ENCODE measurements around the gene BSND. TPM values are rescaled to one million over a fixed set of nuclear protein-coding genes. Genes with fewer than 3 reads are reported as not detected.
"Not testable (repeated sequence)": the region's sequence is repeated elsewhere in the genome, so short reads cannot be mapped to it uniquely, and the experiment has no call there.

Gene BSND
- total RNA-seq, 1 experiment from 2014 or later: 0.17 TPM

DNA sequence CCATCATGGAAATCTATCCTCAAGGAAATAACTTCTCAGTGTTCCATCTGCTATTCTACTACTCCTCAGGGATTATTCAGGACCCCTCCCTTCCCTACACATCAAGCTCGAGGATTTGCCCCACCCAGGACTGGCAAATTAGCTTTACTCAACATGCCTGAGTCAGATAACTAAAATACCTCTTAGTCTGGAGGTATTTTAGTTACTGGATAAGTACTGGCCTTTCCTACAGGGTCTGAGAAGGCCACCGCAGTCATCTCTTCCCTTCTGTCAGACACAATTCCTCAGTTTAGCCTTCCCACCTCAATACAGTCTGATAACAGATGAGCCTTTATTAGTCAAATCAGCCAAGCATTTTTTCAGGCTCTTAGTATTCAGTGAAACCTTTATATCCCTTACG lies 27.9 kb downstream of the BSND start:
- not testable (repeated sequence) for H2BK12ac ChIP-seq (ENCODE audit: insufficient read length, low read depth, low read length); H4K5ac ChIP-seq (ENCODE audit: insufficient read length, low read depth, low read length); H3K9me3 ChIP-seq (ENCODE audit: control insufficient read depth, low read depth, low read length); DNase-seq; H3K27me3 Mint-ChIP-seq (ENCODE audit: low read depth); H2AK5ac ChIP-seq (ENCODE audit: insufficient read length, low read length); H3K79me1 ChIP-seq (ENCODE audit: insufficient read depth, low read depth, low read length, poor library complexity, severe bottlenecking); H3K9me3 Mint-ChIP-seq; H3K79me2 ChIP-seq (ENCODE audit: insufficient read depth, low read length); H3K4me2 ChIP-seq (ENCODE audit: insufficient read depth, insufficient read length, low read length); H3K27ac Mint-ChIP-seq; H2AFZ ChIP-seq (ENCODE audit: low read length); H2BK5ac ChIP-seq (ENCODE audit: insufficient read length, low read length); H3K4ac ChIP-seq (ENCODE audit: low read depth, low read length); H4K8ac ChIP-seq (replicated peaks; ENCODE audit: insufficient read length, low read depth, low read length); H3K23me2 ChIP-seq (ENCODE audit: insufficient read length, low read depth, low read length, poor library complexity, severe bottlenecking); H3K9ac ChIP-seq (ENCODE audit: extremely low read depth, insufficient read length, low read length); H3T11ph ChIP-seq (ENCODE audit: low read length); H3K4me1 ChIP-seq (ENCODE audit: insufficient read depth, low read length); H3K4me3 Mint-ChIP-seq; H3K56ac ChIP-seq (ENCODE audit: insufficient read length, low read depth, low read length); H3K18ac ChIP-seq (ENCODE audit: insufficient read length, low read depth, low read length); H2BK120ac ChIP-seq (ENCODE audit: low read depth, low read length, poor library complexity, severe bottlenecking); H3K27me3 ChIP-seq (ENCODE audit: insufficient read depth, low read length); H4K91ac ChIP-seq (ENCODE audit: insufficient read length, low read depth, low read length); H2BK20ac ChIP-seq (ENCODE audit: low read depth, low read length, poor library complexity, severe bottlenecking); H2BK15ac ChIP-seq (ENCODE audit: low read depth, low read length); H4K20me1 ChIP-seq (ENCODE audit: control insufficient read depth, insufficient read depth, insufficient read length); H3K14ac ChIP-seq (ENCODE audit: insufficient read depth, low read length); H3K23ac ChIP-seq (ENCODE audit: insufficient read length, low read depth, low read length); H3K27ac ChIP-seq (ENCODE audit: insufficient read length, low read depth, low read length)
- no CpG with 5 or more reads among the region's 3 CpGs for WGBS (ENCODE audit: extremely low coverage, insufficient read length, low lambda C conversion rate)
- Mint-ChIP-seq H3K36me3 (ENCODE audit: insufficient read depth in 1 of 3, low read depth in 3 of 3) (peaks cover 9 to 13% (median 12%) of the 10 kb centered on the region in 3 experiments; a peak in 6 of 7 replicates), H3K4me1 (peaks cover 35 to 53% of the 10 kb centered on the region in 2 experiments)

DNA sequence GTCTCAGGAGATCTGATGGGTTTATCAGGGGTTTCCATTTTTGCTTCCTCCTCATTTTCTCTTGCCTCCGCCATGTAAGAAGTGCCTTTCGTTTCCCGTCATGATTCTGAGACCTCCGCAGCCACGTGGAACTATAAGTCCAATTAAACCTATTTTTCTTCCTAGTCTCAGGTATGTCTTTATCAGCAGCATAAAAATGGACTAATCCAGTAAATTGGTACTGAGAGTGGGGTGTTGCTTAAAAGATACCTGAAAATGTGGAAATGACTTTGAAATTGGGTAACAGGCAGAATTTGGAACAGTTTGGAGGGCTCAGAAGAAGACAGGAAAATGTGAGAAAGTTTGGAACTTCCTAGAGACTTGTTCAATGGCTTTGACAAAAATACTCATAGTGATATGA lies 32.4 kb downstream of the BSND start:
- not testable (repeated sequence) for H3K27me3 ChIP-seq (ENCODE audit: insufficient read depth, low read length); H2BK12ac ChIP-seq (ENCODE audit: insufficient read length, low read depth, low read length); H3T11ph ChIP-seq (ENCODE audit: low read length)

More for the DNA sequence above, 32.4 kb downstream of the BSND start:
- H4K8ac ChIP-seq (replicated peaks; ENCODE audit: insufficient read length, low read depth, low read length); H3K4me3 Mint-ChIP-seq; H3K9me3 Mint-ChIP-seq; H3K14ac ChIP-seq (ENCODE audit: insufficient read depth, low read length); H3K23me2 ChIP-seq (ENCODE audit: insufficient read length, low read depth, low read length, poor library complexity, severe bottlenecking); H3K9me3 ChIP-seq (ENCODE audit: control insufficient read depth, low read depth, low read length); H3K23ac ChIP-seq (ENCODE audit: insufficient read length, low read depth, low read length); H4K20me1 ChIP-seq (ENCODE audit: control insufficient read depth, insufficient read depth, insufficient read length); H3K27ac Mint-ChIP-seq; H3K56ac ChIP-seq (ENCODE audit: insufficient read length, low read depth, low read length); H4K91ac ChIP-seq (ENCODE audit: insufficient read length, low read depth, low read length); H2BK15ac ChIP-seq (ENCODE audit: low read depth, low read length); DNase-seq; H3K27ac ChIP-seq (ENCODE audit: insufficient read length, low read depth, low read length); H3K79me1 ChIP-seq (ENCODE audit: insufficient read depth, low read depth, low read length, poor library complexity, severe bottlenecking); H3K18ac ChIP-seq (ENCODE audit: insufficient read length, low read depth, low read length); H3K79me2 ChIP-seq (ENCODE audit: insufficient read depth, low read length); H3K9ac ChIP-seq (ENCODE audit: extremely low read depth, insufficient read length, low read length); H3K4ac ChIP-seq (ENCODE audit: low read depth, low read length); H2AK5ac ChIP-seq (ENCODE audit: insufficient read length, low read length); H3K27me3 Mint-ChIP-seq (ENCODE audit: low read depth); H2BK5ac ChIP-seq (ENCODE audit: insufficient read length, low read length); H3K4me2 ChIP-seq (ENCODE audit: insufficient read depth, insufficient read length, low read length); H4K5ac ChIP-seq (ENCODE audit: insufficient read length, low read depth, low read length); H2BK20ac ChIP-seq (ENCODE audit: low read depth, low read length, poor library complexity, severe bottlenecking); H2BK120ac ChIP-seq (ENCODE audit: low read depth, low read length, poor library complexity, severe bottlenecking); H2AFZ ChIP-seq (ENCODE audit: low read length); H3K4me1 ChIP-seq (ENCODE audit: insufficient read depth, low read length): not testable (repeated sequence)
- H3K4me1 Mint-ChIP-seq: peaks cover 22 to 29% of the 10 kb centered on the region in 2 experiments
- peaks cover 7 to 12% (median 9%) of the 10 kb centered on the region in 3 experiments; a peak in 5 of 7 replicates for H3K36me3 Mint-ChIP-seq (ENCODE audit: insufficient read depth in 1 of 3, low read depth in 3 of 3)
- no CpG with 5 or more reads among the region's 5 CpGs for WGBS (ENCODE audit: extremely low coverage, insufficient read length, low lambda C conversion rate)
